ENCODE results near the gene TRIM71. TPM values are rescaled to one million over a fixed set of nuclear protein-coding genes. Genes with fewer than 3 reads are reported as not detected.
A peak's percentile ranks its signal among the peaks of the same experiment; 100 is the strongest.
"Not testable (repeated sequence)": the region's sequence is repeated elsewhere in the genome, so short reads cannot be mapped to it uniquely, and the experiment has no call there.

The TRIM71 gene
- total RNA-seq, 1 donor from 2014 or later, result 2.5 TPM

DNA sequence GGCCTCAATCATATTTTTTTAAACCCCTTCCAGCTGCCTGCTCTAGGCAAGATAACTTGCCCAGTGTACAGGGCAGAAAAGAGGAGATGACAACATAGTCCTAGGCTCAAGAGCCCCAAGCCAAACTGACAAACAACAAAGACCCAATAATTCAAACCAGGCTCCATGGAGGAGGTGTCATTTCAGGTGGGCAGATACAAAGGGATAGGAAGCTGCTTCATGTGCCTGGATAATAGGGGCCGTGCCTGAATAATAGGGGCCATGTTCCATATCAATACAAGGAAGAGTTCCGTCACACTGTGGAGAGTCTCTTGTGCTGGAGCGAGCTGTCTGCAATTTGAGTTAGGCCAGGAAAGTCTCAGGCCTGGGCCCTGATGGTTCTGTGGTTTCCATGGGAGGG lies 35.4 kb upstream of the TRIM71 start:
- intact Hi-C loops (cut with DNase I), result no loop called here

DNA sequence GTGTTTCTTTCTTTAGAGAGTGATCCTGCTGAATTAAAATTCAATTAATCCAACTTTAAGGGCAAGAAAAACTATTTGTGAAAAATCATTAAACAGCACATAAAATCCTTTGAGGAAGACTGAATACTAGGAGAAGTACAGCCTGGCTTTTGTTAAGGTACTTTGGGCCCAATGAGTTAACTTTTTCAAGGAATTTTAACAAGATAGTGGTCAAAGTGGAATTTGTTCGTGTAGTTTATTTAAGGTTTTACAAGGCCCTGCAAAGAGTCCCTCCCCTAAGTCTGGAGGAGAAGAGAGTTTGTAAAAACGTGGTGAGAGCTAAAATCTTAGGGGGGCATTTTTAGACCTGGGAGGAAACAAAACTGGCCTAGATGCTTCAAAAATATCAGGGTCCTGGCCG lies 26.0 kb upstream of the TRIM71 start:
- Histone ChIP-seq H3K4me1 (no peaks in the 10 kb centered on the region), H3K27ac (no peak overlapping the region), H3K4me3 (no peak overlapping the region), H3K9me3 (no peaks in the 10 kb centered on the region), H3K27me3 (ENCODE audit: low read depth) (no peaks in the 10 kb centered on the region), H3K36me3 (no peaks in the 10 kb centered on the region)
- ATAC-seq (no peak), DNase-seq (no peak)
- intact Hi-C loops (cut with DNase I), result no loop called here
- TF ChIP-seq, protein P1, sequence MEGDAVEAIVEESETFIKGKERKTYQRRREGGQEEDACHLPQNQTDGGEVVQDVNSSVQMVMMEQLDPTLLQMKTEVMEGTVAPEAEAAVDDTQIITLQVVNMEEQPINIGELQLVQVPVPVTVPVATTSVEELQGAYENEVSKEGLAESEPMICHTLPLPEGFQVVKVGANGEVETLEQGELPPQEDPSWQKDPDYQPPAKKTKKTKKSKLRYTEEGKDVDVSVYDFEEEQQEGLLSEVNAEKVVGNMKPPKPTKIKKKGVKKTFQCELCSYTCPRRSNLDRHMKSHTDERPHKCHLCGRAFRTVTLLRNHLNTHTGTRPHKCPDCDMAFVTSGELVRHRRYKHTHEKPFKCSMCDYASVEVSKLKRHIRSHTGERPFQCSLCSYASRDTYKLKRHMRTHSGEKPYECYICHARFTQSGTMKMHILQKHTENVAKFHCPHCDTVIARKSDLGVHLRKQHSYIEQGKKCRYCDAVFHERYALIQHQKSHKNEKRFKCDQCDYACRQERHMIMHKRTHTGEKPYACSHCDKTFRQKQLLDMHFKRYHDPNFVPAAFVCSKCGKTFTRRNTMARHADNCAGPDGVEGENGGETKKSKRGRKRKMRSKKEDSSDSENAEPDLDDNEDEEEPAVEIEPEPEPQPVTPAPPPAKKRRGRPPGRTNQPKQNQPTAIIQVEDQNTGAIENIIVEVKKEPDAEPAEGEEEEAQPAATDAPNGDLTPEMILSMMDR (IDR thresholded peaks at IDR 0.05), result no peak

More for the DNA sequence above, 35.4 kb upstream of the TRIM71 start:
- Histone ChIP-seq H3K27me3 (ENCODE audit: low read depth) (no peaks in the 10 kb centered on the region), H3K4me3 (no peak overlapping the region), H3K9me3 (no peaks in the 10 kb centered on the region), H3K4me1 (peaks cover 7% of the 10 kb centered on the region), H3K36me3 (no peaks in the 10 kb centered on the region), H3K27ac (no peak overlapping the region)
- TF ChIP-seq, protein P1 (IDR thresholded peaks at IDR 0.05), result no peak
- no peak for DNase-seq
- no peak for ATAC-seq

DNA sequence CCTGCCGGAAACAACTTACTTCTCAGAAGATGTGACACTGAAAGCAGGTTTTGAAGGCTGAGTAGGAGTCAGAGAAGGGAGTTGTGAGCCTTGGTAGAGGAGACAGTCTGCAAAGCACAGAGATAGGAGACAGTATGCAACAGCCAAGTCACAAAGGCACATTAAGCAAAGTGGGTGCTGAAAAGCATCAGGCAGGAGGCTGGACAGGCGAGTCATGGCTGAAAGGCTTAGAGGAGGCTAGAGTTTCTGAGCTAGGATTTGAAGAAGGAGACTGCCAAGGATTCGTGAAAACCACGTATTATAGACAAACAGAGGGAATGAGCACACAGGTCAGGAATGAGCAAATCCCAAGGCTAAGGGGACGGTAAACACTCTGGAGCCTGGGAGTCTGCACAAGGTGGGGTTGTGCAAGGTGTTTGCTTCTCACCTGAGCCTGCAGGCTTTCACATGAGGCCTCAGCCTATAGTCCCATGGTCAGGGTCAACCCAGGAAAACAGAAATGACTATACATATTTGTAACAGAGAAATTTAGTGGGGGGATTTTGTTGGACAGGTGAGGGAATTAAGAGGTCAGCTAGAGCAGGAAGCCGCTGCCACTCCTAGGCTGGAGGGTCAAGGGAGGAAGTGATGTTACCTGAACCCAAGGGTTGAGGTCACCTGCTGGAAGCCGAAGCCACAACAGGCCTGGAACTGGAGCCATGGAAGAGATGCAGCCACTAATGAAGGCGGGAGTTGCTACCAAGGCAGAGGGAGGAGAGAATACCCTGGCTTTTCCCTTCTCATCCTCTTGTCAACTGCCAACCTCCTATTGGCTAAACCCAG lies 23.1 kb upstream of the TRIM71 start:
- Histone ChIP-seq H3K27ac (peak overlapping the region; percentile 76), H3K4me3 (no peak overlapping the region), H3K27me3 (ENCODE audit: low read depth) (no peaks in the 10 kb centered on the region), H3K36me3 (no peaks in the 10 kb centered on the region), H3K4me1 (no peaks in the 10 kb centered on the region), H3K9me3 (no peaks in the 10 kb centered on the region)
- DNase-seq (peak; percentile 66), ATAC-seq (peak; percentile 97 to 98)
- intact Hi-C loops (cut with DNase I), result no loop called here
- TF ChIP-seq, protein P1 (IDR thresholded peaks at IDR 0.05), result no peak

DNA sequence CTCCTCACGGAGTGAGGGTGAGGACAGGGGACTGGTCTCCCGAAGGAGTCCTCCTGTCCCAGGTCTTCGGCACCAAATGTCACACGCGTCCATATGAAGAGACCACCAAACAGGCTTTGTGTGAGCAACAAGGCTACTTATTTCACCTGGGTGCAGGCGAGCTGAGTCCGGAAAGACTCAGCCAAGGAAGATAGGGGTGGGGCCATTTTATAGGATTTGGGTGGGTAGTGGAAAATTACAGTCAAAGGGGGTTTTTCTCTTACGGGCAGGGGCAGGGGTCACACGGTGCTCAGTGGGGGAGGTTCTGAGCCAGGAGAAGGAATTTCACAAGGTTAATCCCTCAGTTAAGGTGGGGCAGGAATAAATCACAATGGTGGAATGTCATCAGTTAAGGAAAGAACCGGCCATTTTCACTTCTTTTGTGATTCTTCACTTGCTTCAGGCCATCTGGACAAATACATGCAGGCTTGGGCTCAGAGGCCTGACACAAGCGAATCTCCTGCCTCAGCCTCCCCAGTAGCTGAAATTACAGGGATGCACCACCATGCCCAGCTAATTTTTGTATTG lies 21.3 kb upstream of the TRIM71 start:
- intact Hi-C loops (cut with DNase I), result not testable (repeated sequence)

DNA sequence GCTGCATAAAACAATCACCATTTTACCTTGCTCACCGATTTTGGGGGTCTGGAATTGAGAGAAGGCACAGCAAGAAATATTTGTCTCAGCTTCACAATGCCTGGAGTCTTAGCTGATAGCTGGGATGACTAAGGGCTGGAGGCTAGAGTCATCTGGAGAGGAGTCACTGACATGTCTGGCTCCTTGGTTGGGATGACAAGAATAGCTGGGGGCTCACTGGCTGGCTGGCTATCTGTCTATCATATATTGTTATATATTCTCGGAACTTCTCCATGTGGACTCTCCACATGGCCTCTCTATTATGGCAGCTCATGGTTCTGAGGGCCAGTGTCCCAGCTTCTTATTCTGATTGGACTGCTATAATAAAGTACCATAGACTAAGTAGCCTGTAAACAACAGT lies 20.0 kb upstream of the TRIM71 start:
- no peak for DNase-seq
- no peaks in the 10 kb centered on the region for H3K27me3 ChIP-seq (ENCODE audit: low read depth)
- ATAC-seq, result no peak

More for the DNA sequence above, 21.3 kb upstream of the TRIM71 start:
- not testable (repeated sequence) for H3K4me3 ChIP-seq; ATAC-seq; H3K9me3 ChIP-seq; DNase-seq; H3K36me3 ChIP-seq; H3K27ac ChIP-seq; H3K4me1 ChIP-seq; H3K27me3 ChIP-seq (ENCODE audit: low read depth)

DNA sequence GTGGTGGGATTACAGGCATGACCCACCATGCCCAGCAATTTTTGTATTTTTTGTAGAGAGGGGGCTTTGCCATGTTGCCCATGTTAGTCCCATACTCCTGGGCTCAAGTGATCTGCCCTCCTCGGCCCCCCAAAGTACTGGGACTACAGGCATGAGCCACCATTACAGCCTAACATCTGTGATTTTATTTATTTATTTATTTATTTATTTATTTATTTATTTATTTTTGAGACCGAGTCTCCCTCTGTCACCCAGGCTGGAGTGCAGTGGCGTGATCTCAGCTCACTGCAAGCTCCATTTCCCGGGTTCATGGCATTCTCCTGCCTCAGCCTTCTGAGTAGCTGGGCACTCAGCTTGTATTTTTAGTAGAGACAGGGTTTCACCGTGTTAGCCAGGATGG lies 16.4 kb upstream of the TRIM71 start:
- ATAC-seq; H3K9me3 ChIP-seq; H3K27ac ChIP-seq; H3K4me3 ChIP-seq; DNase-seq; H3K4me1 ChIP-seq; intact Hi-C loops (cut with DNase I); H3K36me3 ChIP-seq; H3K27me3 ChIP-seq (ENCODE audit: low read depth): not testable (repeated sequence)

More for the DNA sequence above, 20.0 kb upstream of the TRIM71 start:
- TF ChIP-seq, protein P1 (IDR thresholded peaks at IDR 0.05), result no peak
- no peak overlapping the region for H3K4me3 ChIP-seq
- H3K36me3 ChIP-seq, result no peaks in the 10 kb centered on the region
- intact Hi-C loops (cut with DNase I), result no loop called here
- H3K9me3 ChIP-seq, result no peaks in the 10 kb centered on the region
- H3K27ac ChIP-seq, result no peak overlapping the region
- no peaks in the 10 kb centered on the region for H3K4me1 ChIP-seq

Measured in lower lobe of right lung (tissue), 2 donors.